Fibroblast of gingiva (primary cell): ENCODE results near the gene PLXNB2.

Source experiments
- DNase-seq: peaks from one replicate; pipeline ENCODE4 v3.0.0-alpha.2; 2011; ENCODE audit warnings: low read depth

PLXNB2 gene

DNA sequence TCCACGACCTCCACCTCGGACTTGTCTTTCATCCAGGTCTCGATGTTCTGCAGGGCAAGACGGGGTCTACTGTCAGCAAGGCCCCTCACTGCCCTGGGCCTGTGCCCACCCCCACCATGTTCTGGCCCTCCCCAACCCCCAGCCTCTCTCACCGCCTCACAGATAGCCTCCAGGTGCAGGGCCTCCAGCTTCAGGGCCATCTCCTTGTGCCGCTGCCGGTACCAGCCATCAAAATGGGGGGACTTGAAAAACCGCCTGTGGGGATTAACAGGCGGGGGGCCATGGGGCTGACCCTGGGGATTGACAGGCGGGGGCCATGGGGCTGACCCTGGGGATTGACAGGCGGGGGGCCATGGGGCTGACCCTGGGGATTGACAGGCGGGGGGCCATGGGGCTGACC is 4.9 kb upstream of the PLXNB2 start:
- no peak for DNase-seq

GRCh38 chr22:50311606-50312351 is 4.3 kb upstream of the PLXNB2 start:
- no peak for DNase-seq

DNA sequence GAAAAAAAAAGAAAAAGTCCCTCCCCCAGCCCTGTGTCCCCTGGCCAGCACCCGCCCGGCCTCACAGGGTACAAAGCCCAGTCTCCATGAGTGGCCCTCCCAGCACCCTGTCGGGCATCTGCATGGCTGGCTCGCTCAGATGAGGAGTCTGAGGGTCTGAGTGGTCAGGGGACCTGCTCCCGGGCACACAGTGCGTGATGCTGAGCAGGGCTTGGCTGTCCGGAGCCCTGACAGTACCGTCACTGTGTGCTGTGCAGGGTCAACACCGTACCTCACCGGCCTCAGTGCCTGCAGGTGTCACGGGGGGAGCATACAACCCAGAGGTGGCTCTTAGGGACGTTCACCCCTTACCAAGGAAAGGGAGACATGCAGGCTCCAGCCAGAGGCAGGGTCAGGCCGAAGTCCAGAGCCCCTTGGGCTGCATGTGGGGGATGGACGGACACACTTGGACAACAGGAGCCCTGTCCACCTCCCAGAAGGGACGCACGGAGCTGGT is 3.6 kb upstream of the PLXNB2 start:
- DNase-seq, result no peak

- DNase-seq, result no peak
These were observed 2.7 kb upstream of the PLXNB2 start for GRCh38 chr22:50310031-50310722.

DNA sequence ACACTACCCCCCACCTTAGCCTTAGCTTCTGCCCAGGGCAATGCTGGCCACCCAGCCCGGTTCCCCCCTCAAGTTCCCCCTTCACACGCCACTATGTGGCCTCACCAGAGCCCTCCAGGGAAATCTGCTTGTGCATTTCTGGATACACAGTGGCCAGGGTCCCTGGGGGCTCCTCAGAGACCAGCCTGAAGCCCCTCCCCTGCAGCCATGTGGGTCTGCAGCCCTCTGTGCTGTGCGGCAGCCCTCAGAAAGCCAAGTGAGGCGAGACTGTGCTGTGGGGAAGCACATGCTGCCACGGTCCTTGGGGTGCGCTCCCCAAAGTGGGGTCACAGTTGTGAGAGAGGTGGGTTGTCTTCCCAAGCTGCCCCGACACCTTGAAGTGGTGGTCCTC is 2.1 kb upstream of the PLXNB2 start:
- DNase-seq, result no peak

GRCh38 chr22:50308986-50309600 is 1.6 kb upstream of the PLXNB2 start:
- DNase-seq, result no peak

DNA sequence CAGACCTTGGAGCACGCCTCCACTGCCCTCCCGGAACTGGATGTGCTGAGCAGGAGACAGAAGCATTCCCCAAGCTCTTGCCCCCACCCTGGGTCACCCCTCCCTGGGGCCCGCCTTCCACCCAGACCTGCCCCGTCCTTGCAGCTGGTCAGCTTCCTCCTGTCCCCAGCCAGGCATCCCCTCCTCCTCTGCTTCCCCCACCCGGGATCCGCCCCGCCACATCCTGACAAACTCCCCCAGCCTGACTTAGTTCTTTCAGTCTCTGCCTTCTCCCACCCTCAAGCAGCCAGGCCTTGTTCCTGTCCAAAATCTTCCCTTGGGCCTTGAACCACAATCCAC is 1.1 kb upstream of the PLXNB2 start:
- peak; percentile 49 for DNase-seq

DNA sequence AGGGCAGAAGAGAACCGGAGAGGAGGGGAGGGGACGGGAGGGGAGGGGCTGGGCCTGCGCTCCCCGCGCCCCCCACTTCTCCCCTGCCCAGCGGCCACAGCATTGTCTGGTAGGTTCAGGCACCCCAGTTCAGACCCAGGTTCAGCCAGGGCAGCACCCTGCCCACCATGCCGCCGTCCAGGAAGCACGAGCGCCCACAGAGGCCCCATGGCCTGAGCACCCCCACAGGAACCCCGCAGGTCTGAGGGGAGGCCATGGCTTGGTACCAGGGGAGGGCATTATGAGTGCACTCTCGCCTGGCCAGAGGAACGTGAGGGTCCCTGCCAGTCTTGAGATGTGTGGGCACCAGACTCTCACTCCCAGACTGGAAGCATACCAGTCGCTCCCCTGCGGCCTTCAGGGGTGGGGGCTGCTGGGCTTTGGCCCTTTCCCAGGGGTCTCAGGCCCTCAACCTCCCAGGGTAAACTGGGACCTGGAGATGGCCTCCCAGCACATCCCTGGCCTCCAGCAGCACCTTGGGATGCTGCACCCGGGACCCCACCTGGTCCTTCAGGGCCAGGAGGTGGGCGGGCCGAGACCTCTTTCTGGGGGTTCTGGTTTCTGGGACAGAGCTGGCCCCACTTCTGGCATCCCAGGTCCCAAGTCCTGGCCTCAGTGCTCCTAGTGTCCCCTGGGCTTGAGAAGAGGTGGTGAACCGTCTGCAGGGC is 597 bp upstream of the PLXNB2 start:
- DNase-seq, result no peak

GRCh38 chr22:50305923-50306566 is 1.4 kb downstream of the PLXNB2 start:
- DNase-seq, result peak; percentile 95

DNA sequence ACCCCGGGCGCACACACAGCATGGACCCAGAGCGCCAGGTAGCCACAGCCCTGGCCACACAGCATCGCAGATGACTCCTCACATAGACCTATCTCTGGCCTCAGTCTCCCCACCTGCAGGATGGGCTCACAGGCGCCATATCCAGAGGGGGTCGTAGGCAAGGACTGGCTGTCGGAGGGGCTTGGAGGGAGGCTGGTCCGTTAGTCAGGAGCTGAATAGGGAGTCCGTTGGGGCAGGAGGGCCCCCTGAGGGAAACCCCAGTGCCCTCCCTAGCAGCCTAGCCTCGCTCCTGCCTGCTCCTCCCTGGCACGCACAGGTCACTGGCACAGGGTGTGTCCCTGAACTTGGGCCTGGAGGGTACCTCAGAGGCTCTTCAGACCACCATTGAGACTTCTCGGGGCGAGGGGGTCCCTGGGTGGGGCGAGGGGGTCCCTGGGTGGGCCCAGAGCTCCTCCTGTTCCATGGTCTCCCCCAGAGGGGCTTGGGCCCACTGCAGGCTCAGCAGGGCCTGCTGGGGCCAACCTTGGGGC is 2.0 kb downstream of the PLXNB2 start:
- DNase-seq, result no peak

DNA sequence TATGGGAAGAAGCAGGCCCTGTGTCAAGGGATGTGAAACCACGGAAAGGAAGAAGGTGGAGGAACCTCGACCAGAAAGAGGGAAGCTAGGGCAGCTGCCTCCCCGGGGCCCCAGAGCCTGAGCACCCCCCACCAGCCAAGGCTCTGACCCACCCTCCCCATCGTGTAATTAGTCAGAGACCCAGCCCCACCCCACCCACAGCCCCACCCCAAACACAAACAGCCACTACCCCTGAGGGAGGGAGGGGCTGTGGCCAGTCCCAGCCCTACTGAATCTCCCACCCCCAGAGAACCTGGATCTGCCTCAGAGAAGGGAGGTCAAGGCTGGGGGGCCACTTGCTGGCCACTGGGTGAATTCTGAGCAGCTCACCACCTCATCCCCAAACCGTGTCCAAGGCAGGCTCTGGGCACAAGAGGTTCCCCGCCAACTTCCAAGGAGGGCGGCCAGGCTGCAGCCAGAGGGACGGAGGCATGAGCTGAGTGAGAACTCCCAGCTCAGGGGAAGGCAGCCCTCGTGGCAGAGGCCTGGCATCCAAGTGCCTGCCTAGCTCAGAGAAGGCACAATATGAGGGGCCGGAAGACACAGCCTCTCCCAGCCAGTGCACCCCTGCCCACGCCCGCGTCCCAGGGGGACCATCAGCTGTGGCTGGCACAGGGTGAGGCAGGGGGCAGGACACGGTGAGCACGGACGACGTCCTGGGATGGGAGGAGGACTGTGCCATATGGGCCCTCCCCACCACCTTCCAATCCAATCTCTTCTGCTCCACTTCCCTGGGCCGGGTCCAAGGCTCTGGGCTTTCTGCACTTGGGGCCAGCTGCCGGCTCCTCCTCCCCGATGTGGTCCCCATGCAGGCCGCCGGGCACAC is 2.7 kb downstream of the PLXNB2 start:
- DNase-seq, result peak; percentile 58

GRCh38 chr22:50303848-50304527 is 3.5 kb downstream of the PLXNB2 start:
- DNase-seq, result no peak

DNA sequence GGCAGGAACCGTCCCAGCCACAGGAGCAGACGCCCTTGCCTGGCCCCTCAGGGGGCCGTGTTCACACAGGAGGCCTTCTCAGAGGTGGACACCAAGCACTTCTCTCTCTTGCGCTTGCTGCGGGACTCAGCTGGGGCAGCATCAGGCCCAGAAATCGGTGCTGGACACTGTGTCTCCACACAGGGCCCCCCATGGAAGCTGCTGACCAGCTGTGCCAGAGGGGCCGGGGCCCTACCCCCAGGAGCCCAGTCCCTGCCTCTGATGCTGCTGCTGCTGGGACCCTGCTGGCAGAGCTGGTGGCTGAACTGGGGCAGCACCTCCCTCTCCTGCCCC is 4.0 kb downstream of the PLXNB2 start:
- no peak for DNase-seq

DNA sequence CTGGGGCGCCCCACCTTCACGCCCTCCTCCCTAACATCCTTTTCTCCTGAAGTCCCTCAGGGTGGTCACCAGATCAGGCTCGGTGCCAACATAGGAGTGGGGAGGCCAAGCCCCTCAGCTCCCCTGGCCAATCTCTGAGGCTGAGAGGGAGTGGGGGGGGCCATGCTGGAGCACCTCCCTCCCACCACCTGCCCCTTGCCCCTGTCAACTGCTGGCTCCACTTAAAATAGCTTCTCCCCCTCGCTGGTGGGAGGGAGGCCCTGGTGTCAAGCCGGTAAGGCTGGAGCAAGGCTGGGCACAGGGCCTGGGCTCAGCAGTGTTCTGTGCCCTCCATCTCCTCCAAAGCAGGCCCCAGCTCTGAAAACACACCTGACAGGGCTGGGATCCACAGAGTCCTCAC is 4.9 kb downstream of the PLXNB2 start:
- no peak for DNase-seq

- peak; percentile 28 for DNase-seq
These were observed 5.4 kb downstream of the PLXNB2 start for GRCh38 chr22:50302041-50302541.

DNA sequence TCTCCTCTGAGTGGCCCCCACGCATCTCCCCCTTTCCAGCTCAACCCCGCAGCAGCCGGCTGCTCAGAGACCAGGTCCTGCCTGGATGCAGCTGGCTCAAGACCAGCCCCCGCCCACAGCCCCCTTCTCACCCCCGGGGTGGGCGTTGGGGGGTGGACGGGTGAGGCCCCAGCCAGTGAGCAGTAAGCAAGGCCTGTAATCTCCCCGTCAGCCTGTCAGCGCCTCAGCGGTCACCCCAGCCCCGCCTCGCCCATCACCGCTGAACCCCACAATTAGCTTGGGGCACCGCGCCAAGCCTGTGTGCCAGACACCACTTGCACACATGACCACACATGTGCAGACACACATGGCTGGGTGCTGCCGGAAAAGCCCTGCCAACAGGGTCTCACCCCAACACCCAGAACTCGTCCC is 5.9 kb downstream of the PLXNB2 start:
- DNase-seq, result no peak

GRCh38 chr22:50300620-50301257 is 6.7 kb downstream of the PLXNB2 start:
- DNase-seq, result no peak

DNA sequence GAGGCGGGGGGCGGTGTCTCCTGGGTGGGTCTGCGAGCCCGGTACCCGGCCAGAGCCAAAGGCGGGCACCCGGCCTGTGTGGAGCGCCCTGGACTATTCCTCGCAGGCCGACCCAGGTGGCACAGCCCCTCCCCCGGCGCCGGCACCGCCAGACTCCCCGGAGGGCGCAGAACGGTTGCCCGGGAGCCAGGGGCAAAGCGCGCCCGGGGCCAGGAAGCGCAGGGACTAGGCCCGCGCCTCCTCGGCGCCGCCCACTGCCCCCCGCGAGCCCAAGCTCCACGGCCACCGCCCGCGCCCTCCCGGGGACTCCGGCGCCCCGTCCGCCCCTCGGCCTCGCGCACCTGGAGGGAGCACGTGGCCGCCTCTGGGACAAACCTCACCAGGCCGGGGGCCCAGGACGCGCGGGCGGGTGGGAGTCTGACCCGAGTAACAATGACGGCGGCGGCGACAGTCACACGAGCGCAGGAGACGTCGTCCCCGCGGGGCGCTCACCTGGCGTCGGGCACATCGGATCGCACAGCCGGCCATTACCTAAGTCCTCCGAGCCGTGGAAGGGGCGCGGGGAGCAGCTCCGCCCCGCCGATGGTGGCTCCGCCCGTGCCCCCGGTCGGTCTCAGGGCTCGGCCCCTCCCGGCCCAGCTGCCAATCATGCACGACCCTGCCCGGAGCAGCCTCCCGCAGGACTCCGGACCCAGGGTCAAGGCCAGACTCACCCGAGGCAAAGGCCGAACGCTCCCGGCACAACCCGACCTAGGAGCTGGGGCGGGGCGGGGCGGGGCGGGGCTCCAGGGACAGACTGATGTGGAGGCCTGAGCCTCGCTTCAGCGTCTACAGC is 7.4 kb downstream of the PLXNB2 start:
- no peak for DNase-seq
